H9 (cell line): Measurements from ENCODE around the gene NPAS2. TPM values are rescaled to one million over a fixed set of nuclear protein-coding genes. Genes with fewer than 3 reads are reported as not detected.

Experiments
- DNase-seq: peaks from one replicate; pipeline ENCODE4 v3.0.0-alpha.2; 2017
- H2AFZ ChIP-seq: one replicate; pipeline ENCODE4 v1.6.1; 2013; ENCODE audit warnings: mild to moderate bottlenecking, low read length, control low read depth, moderate library complexity
- H2AK5ac ChIP-seq: 2 replicates; pipeline ENCODE4 v1.6.1; 2013; ENCODE audit warnings: low read length, control low read depth, mixed read lengths; ENCODE audit not compliant: insufficient read length
- H2BK120ac ChIP-seq: one replicate; pipeline ENCODE4 v1.6.1; 2013; ENCODE audit warnings: low read depth, mild to moderate bottlenecking, low read length, control low read depth, inconsistent platforms; ENCODE audit not compliant: poor library complexity, severe bottlenecking
- H2BK12ac ChIP-seq: 2 replicates; pipeline ENCODE4 v1.6.1; 2013; ENCODE audit warnings: low read length, control low read depth, mixed read lengths, low read depth; ENCODE audit not compliant: insufficient read length
- H2BK15ac ChIP-seq: 2 replicates; pipeline ENCODE4 v1.6.1; 2013; ENCODE audit warnings: low read depth, low read length, control low read depth
- H2BK20ac ChIP-seq: one replicate; pipeline ENCODE4 v1.6.1; 2013; ENCODE audit warnings: low read depth, mild to moderate bottlenecking, low read length, control low read depth, inconsistent platforms; ENCODE audit not compliant: poor library complexity, severe bottlenecking
- H2BK5ac ChIP-seq: 2 replicates; pipeline ENCODE4 v1.6.1; 2013; ENCODE audit warnings: low read length, control low read depth, mixed read lengths; ENCODE audit not compliant: insufficient read length
- H3K14ac ChIP-seq: 2 replicates; pipeline ENCODE4 v1.6.1; 2013; ENCODE audit warnings: low read length, control low read depth; ENCODE audit not compliant: insufficient read depth
- H3K18ac ChIP-seq: 2 replicates; pipeline ENCODE4 v1.6.1; 2013; ENCODE audit warnings: low read depth, mild to moderate bottlenecking, mixed read lengths, low read length, control low read depth; ENCODE audit not compliant: insufficient read length
- H3K23ac ChIP-seq: 2 replicates; pipeline ENCODE4 v1.6.1; 2013; ENCODE audit warnings: low read length, control low read depth, mixed read lengths, low read depth; ENCODE audit not compliant: insufficient read length
- H3K23me2 ChIP-seq: 2 replicates; pipeline ENCODE4 v1.6.1; 2013; ENCODE audit warnings: low read depth, mild to moderate bottlenecking, mixed read lengths, low read length, control low read depth; ENCODE audit not compliant: insufficient read length, poor library complexity, severe bottlenecking
- H3K27ac ChIP-seq: 2 replicates; pipeline ENCODE4 v1.5.1; 2013; ENCODE audit warnings: low read length, control low read depth, mixed read lengths, low read depth; ENCODE audit not compliant: insufficient read length
- H3K27me3 ChIP-seq: 2 replicates; pipeline ENCODE4 v1.6.1; 2013; ENCODE audit warnings: low read length, control low read depth, inconsistent platforms; ENCODE audit not compliant: insufficient read depth
- H3K4ac ChIP-seq: 2 replicates; pipeline ENCODE4 v1.6.1; 2013; ENCODE audit warnings: low read depth, mild to moderate bottlenecking, control low read depth, inconsistent platforms, low read length, moderate library complexity
- H3K4me1 ChIP-seq: 2 replicates; pipeline ENCODE4 v1.6.1; 2013; ENCODE audit warnings: low read length, control low read depth, inconsistent platforms; ENCODE audit not compliant: insufficient read depth
- H3K4me2 ChIP-seq: 2 replicates; pipeline ENCODE4 v1.6.1; 2013; ENCODE audit warnings: low read length, control low read depth, mixed read lengths; ENCODE audit not compliant: insufficient read length, insufficient read depth
- H3K56ac ChIP-seq: 2 replicates; pipeline ENCODE4 v1.6.1; 2013; ENCODE audit warnings: low read depth, mild to moderate bottlenecking, mixed read lengths, low read length, control low read depth; ENCODE audit not compliant: insufficient read length
- H3K79me1 ChIP-seq: 2 replicates; pipeline ENCODE4 v1.6.1; 2013; ENCODE audit warnings: low read depth, mild to moderate bottlenecking, moderate library complexity, low read length, control low read depth, inconsistent platforms; ENCODE audit not compliant: insufficient read depth, poor library complexity, severe bottlenecking
- H3K79me2 ChIP-seq: 2 replicates; pipeline ENCODE4 v1.6.1; 2013; ENCODE audit warnings: low read length, control low read depth, inconsistent platforms; ENCODE audit not compliant: insufficient read depth
- H3K9ac ChIP-seq: 2 replicates; pipeline ENCODE4 v1.6.1; 2013; ENCODE audit warnings: low read length, control low read depth, mixed read lengths; ENCODE audit not compliant: insufficient read length; ENCODE audit errors: extremely low read depth
- H3K9me3 ChIP-seq: one replicate; pipeline ENCODE4 v1.6.1; 2013; ENCODE audit warnings: low read depth, low read length, inconsistent platforms; ENCODE audit not compliant: control insufficient read depth
- H3T11ph ChIP-seq: one replicate; pipeline ENCODE4 v1.6.1; 2013; ENCODE audit warnings: mild to moderate bottlenecking, low read length, control low read depth, inconsistent platforms
- H4K20me1 ChIP-seq: one replicate; pipeline ENCODE4 v1.6.1; 2013; ENCODE audit not compliant: control insufficient read depth, insufficient read length, insufficient read depth
- H4K5ac ChIP-seq: 2 replicates; pipeline ENCODE4 v1.6.1; 2013; ENCODE audit warnings: low read depth, mild to moderate bottlenecking, mixed read lengths, low read length, control low read depth; ENCODE audit not compliant: insufficient read length
- H4K8ac ChIP-seq: replicated peaks from 2 replicates; pipeline ENCODE4 v1.6.1; 2013; ENCODE audit warnings: low read length, control low read depth, mixed read lengths, low read depth; ENCODE audit not compliant: insufficient read length
- H4K91ac ChIP-seq: 2 replicates; pipeline ENCODE4 v1.6.1; 2013; ENCODE audit warnings: low read depth, mild to moderate bottlenecking, moderate library complexity, mixed read lengths, low read length, control low read depth; ENCODE audit not compliant: insufficient read length
- H3K27ac Mint-ChIP-seq, 3 experiments: 2 replicates in 2 of 3; 3 replicates in 1 of 3; pipeline ENCODE4 v1.8.0; 2020 to 2021; ENCODE audit warnings: mixed read lengths in 3 of 3, mild to moderate bottlenecking in 1 of 3, moderate library complexity in 1 of 3
- H3K27me3 Mint-ChIP-seq: 2 replicates; pipeline ENCODE4 v1.8.0; 2021; ENCODE audit warnings: low read depth, mild to moderate bottlenecking, moderate library complexity, mixed read lengths
- H3K36me3 Mint-ChIP-seq, 3 experiments: 2 replicates in 2 of 3; 3 replicates in 1 of 3; pipeline ENCODE4 v1.8.0; 2020 to 2021; ENCODE audit warnings: low read depth in 3 of 3, mixed read lengths in 3 of 3; ENCODE audit not compliant: insufficient read depth in 1 of 3
- H3K4me1 Mint-ChIP-seq, 2 experiments: 2 replicates each; pipeline ENCODE4 v1.8.0; 2020; ENCODE audit warnings: mixed read lengths in 2 of 2
- H3K4me3 Mint-ChIP-seq, 2 experiments: 2 replicates in 1 of 2; 3 replicates in 1 of 2; pipeline ENCODE4 v1.8.0; 2020 to 2021; ENCODE audit warnings: mild to moderate bottlenecking in 2 of 2, mixed read lengths in 2 of 2, moderate library complexity in 1 of 2
- H3K9me3 Mint-ChIP-seq, 2 experiments: 2 replicates in 1 of 2; 3 replicates in 1 of 2; pipeline ENCODE4 v1.8.0; 2020; ENCODE audit warnings: mild to moderate bottlenecking in 2 of 2, mixed read lengths in 2 of 2, moderate library complexity in 1 of 2
- WGBS: extraction: QIAGEN DNeasy Blood & Tissue Kit; methylation state at CpG from one replicate; pipeline ENCODE4 v1.1.7; 2013; ENCODE audit warnings: missing lambda C conversion rate, low lambda C conversion rate, mixed read lengths; ENCODE audit not compliant: insufficient read length; ENCODE audit errors: extremely low coverage; 5-methylcytosine and 5-hydroxymethylcytosine counted together
- total RNA-seq: library from RNA; stranded (reverse); gene quantifications from 2 replicates; pipeline ENCODE4 v1.2.1, GENCODE V29; 2021
- TF ChIP-seq, protein P1 (sequence below): fragments of 200-600 bp; sonication (generic); conservative IDR thresholded peaks from 3 replicates; pipeline ENCODE4 v1.8.0; 2021; ENCODE audit warnings: antibody characterized with exemption, mild to moderate bottlenecking

Gene NPAS2
- total RNA-seq, 1 experiment from 2014 or later: 1.3 TPM

DNA sequence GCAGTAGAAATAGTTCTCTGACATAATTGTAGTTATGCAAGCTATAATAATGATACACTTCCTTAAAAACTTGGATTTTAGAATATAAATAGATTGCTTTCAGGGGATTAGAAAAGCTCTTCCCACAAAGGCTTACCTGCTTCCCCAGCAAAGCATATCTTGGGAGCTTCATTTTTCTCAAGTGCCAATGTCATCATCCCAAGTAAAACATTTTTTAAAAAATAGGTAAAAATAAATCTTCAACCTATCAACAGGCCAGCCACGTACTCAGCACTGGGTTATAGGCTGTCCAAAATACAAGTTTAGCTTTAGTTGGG lies 39.0 kb upstream of the NPAS2 start:
- Histone ChIP-seq H3K9me3 (no peaks in the 10 kb centered on the region), H3K4ac (no peak overlapping the region), H3K4me1 (no peaks in the 10 kb centered on the region; the same call in 1 of the 2 replicates), H4K20me1 (no peaks in the 10 kb centered on the region), H2BK5ac (no peak overlapping the region), H3K4me2 (no peak overlapping the region), H2BK12ac (no peak overlapping the region), H3K23me2 (no peaks in the 10 kb centered on the region), H3T11ph (no peak overlapping the region), H2BK120ac (no peak overlapping the region), H3K18ac (no peak overlapping the region), H3K56ac (no peak overlapping the region), H3K79me2 (no peaks in the 10 kb centered on the region), H4K5ac (no peak overlapping the region), H3K14ac (no peak overlapping the region), H3K27me3 (no peaks in the 10 kb centered on the region), H3K23ac (no peak overlapping the region), H3K9ac (no peak overlapping the region), H2BK20ac (no peak overlapping the region), H2AFZ (no peak overlapping the region), H4K91ac (no peak overlapping the region), H2BK15ac (no peak overlapping the region), H3K27ac (no peak overlapping the region), H2AK5ac (no peak overlapping the region), H4K8ac (no peak overlapping the region), H3K79me1 (no peaks in the 10 kb centered on the region)
- TF ChIP-seq, protein P1, sequence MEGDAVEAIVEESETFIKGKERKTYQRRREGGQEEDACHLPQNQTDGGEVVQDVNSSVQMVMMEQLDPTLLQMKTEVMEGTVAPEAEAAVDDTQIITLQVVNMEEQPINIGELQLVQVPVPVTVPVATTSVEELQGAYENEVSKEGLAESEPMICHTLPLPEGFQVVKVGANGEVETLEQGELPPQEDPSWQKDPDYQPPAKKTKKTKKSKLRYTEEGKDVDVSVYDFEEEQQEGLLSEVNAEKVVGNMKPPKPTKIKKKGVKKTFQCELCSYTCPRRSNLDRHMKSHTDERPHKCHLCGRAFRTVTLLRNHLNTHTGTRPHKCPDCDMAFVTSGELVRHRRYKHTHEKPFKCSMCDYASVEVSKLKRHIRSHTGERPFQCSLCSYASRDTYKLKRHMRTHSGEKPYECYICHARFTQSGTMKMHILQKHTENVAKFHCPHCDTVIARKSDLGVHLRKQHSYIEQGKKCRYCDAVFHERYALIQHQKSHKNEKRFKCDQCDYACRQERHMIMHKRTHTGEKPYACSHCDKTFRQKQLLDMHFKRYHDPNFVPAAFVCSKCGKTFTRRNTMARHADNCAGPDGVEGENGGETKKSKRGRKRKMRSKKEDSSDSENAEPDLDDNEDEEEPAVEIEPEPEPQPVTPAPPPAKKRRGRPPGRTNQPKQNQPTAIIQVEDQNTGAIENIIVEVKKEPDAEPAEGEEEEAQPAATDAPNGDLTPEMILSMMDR: no peak
- H3K36me3 Mint-ChIP-seq: no peaks in the 10 kb centered on the region
- WGBS: no CpG with 5 or more reads among the region's 1 CpG
- H3K27me3 Mint-ChIP-seq: peaks cover 2% of the 10 kb centered on the region; the same call in 1 of the 2 replicates
- H3K4me1 Mint-ChIP-seq: peaks cover 11 to 16% of the 10 kb centered on the region in 2 experiments
- H3K4me3 Mint-ChIP-seq: no peak overlapping the region
- no peak overlapping the region for H3K27ac Mint-ChIP-seq
- DNase-seq: no peak
- no peaks in the 10 kb centered on the region for H3K9me3 Mint-ChIP-seq
